ENCODE results near the gene CALML5.

The CALML5 gene

DNA sequence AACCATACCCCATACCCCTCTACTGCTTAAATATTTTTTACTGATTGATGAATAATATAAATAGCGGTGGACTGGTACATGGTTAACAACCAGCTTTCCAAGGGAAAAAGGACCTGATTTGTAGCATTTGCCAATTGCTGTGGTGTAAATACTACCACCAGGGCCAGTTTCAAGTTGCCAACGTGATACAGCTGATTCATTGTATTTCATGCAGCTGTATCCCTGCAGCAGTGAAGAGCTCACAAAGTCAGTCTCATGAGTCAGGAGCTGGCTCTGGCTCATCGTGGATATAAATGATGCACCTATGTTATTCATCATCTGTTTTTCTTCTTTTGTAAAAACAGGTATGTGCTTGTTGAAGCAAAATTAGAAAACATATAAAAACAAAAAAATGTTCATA lies 15.2 kb downstream of the CALML5 start:
- in situ Hi-C loops (cut with MboI; ENCODE audit: low pct_unique_long_range_greater_than_20kb, low sequenced_read_pairs, unreplicated experiment) = no loop called here
- TF ChIP-seq, protein P1, sequence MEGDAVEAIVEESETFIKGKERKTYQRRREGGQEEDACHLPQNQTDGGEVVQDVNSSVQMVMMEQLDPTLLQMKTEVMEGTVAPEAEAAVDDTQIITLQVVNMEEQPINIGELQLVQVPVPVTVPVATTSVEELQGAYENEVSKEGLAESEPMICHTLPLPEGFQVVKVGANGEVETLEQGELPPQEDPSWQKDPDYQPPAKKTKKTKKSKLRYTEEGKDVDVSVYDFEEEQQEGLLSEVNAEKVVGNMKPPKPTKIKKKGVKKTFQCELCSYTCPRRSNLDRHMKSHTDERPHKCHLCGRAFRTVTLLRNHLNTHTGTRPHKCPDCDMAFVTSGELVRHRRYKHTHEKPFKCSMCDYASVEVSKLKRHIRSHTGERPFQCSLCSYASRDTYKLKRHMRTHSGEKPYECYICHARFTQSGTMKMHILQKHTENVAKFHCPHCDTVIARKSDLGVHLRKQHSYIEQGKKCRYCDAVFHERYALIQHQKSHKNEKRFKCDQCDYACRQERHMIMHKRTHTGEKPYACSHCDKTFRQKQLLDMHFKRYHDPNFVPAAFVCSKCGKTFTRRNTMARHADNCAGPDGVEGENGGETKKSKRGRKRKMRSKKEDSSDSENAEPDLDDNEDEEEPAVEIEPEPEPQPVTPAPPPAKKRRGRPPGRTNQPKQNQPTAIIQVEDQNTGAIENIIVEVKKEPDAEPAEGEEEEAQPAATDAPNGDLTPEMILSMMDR (IDR thresholded peaks at IDR 0.05; ENCODE audit: extremely low read depth, insufficient read depth, missing control alignments) = no peak
- no peak for DNase-seq (ENCODE audit: low spot score)

DNA sequence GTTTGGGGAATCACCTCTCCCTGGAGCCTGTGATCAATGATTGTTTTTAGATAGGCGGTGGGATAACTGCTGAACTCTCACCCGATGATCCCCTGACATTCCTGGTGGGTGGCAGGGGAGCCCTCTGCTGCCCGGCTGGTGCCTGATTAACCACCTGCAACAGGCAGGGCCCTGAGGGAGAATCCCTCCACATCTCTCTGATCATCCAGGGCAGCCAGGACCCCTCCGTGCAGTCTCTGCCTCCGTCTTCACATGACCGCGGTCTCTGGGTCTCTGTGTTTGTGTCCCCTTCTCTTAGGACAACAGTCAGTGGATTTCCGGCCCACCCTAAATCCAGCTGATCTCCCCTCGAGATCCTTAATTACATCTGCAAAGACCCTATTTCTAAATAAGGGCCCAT lies 17.4 kb downstream of the CALML5 start:
- DNase-seq (ENCODE audit: low spot score) = no peak
- TF ChIP-seq, protein P1 (IDR thresholded peaks at IDR 0.05; ENCODE audit: extremely low read depth, insufficient read depth, missing control alignments) = no peak
- in situ Hi-C loops (cut with MboI; ENCODE audit: low pct_unique_long_range_greater_than_20kb, low sequenced_read_pairs, unreplicated experiment) = no loop called here

DNA sequence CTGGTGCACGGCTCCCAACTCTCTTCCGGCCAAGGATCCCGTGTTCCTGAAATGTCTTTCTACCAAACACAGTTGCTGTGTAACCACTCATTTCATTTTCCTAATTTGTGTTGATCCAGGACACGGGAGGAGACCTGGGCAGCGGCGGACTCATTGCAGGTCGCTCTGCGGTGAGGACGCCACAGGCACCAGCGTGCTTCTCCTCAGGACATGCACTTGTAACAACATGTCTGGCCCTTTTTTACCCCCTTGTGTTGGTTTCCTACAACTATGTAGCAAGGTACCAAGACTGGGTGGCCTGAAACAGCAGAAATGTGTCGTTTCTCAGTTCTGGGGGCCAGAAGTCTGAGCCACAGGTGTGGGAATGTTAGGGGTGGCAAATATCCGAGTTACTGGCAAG lies 18.2 kb downstream of the CALML5 start:
- no peak for DNase-seq (ENCODE audit: low spot score)
- TF ChIP-seq, protein P1 (IDR thresholded peaks at IDR 0.05; ENCODE audit: extremely low read depth, insufficient read depth, missing control alignments) = no peak
- in situ Hi-C loops (cut with MboI; ENCODE audit: low pct_unique_long_range_greater_than_20kb, low sequenced_read_pairs, unreplicated experiment) = no loop called here

DNA sequence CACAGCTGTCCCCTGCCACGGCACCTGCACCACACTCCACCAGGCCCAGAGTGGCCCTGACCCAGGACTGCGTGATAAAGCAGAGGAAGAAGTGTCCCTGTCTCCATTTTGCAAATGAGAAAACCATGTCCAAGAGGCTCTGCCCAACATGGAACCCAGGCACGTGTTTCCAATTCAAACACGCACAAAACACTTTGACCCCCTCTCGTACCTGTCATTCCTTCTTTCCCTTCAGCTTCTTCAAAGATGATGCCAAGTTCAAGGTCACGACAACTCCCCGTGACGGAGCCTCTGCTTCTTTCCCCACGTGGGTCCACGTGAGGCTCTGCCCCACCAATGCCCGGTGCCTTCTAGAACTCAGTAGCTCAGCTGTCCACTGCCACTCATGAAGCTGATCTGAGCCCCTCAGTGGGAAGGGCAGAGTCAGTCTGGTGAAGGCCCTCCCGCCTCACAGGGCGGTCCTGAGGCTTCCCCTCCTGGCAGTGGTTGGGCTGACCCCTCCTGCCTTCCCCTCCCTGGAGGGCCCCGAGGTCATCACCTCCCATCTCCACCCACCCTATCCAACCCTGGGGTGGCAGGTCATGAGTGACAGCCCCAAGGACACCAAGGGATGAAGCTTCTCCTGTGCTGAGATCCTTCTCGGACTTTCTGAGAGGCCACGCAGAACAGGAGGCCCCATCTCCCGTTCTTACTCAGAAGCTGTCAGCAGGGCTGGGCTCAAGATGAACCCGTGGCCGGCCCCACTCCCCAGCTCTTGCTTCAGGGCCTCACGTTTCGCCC lies 19.0 kb downstream of the CALML5 start:
- DNase-seq (ENCODE audit: low spot score) = no peak
- TF ChIP-seq, protein P1 (IDR thresholded peaks at IDR 0.05; ENCODE audit: extremely low read depth, insufficient read depth, missing control alignments) = no peak
- in situ Hi-C loops (cut with MboI; ENCODE audit: low pct_unique_long_range_greater_than_20kb, low sequenced_read_pairs, unreplicated experiment) = no loop called here

DNA sequence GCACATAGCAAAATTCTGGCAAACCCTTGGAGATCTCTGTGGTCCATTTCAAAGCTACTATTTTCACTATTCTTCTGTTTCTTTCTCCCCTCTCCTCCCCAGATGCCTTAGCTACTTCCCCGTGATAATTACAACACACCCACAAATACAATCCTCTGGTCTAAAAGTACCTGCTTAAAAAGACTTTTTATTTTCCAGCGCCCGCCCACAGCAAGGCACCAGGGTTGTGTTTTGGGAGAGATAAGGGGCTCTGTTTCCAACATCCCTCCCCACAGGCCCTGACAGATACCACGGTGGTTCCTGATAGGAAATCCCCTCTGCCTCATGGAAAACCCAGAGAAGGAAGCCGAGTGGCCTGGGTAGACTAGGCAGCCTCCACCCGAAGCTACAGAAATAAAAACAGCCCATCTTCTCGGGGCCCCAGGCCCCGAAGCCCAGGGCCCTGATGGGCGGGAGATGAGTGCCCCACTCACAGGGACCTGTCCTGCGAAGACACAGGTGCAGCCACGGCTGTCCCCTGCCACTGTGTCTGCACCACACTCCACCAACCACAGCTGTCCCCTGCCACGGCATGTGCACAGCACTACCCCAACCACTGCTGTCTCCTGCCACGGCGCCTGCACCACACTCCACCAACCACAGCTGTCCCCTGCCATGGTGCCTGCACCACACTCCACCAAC lies 19.7 kb downstream of the CALML5 start:
- DNase-seq (ENCODE audit: low spot score) = no peak
- in situ Hi-C loops (cut with MboI; ENCODE audit: low pct_unique_long_range_greater_than_20kb, low sequenced_read_pairs, unreplicated experiment) = no loop called here
- TF ChIP-seq, protein P1 (IDR thresholded peaks at IDR 0.05; ENCODE audit: extremely low read depth, insufficient read depth, missing control alignments) = no peak

DNA sequence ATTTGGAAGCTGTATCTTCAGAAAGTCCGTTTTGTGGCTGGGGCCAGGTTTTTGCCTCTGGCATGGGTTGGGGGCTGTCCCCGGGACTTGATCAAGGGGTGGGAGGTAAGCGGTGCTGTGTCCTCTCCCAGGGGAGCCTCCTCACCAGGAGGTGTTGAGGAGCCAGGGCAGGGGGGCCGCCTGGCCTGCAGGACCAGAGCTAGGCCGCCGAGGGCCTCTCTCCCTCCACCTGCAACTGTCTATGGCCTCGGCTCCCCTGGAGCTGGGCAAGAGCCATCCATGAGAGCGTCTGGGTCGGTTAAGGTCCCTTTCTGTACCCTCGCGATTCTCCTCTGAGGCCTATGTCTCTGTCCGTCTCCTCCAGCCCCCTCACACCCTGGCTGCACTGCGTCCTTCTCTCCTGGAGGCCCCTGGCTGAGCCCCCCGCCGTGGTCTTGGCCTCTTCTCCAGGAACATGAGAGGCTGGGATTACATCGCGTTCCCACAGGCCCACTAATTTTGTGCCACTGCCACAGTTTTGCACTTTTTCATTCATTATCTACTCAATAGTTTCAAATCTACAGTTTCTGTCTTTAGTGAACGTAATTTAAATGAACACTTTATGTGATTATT lies 20.6 kb downstream of the CALML5 start:
- in situ Hi-C loops (cut with MboI; ENCODE audit: low pct_unique_long_range_greater_than_20kb, low sequenced_read_pairs, unreplicated experiment) = no loop called here
- DNase-seq (ENCODE audit: low spot score) = no peak
- TF ChIP-seq, protein P1 (IDR thresholded peaks at IDR 0.05; ENCODE audit: extremely low read depth, insufficient read depth, missing control alignments) = no peak

All from GM13977 (cell line).